Measurements from ENCODE around the gene PPP5C. TPM values are rescaled to one million over a fixed set of nuclear protein-coding genes. Genes with fewer than 3 reads are reported as not detected.

PPP5C gene
- total RNA-seq, 1 experiment from 2014 or later, result 124 TPM

DNA sequence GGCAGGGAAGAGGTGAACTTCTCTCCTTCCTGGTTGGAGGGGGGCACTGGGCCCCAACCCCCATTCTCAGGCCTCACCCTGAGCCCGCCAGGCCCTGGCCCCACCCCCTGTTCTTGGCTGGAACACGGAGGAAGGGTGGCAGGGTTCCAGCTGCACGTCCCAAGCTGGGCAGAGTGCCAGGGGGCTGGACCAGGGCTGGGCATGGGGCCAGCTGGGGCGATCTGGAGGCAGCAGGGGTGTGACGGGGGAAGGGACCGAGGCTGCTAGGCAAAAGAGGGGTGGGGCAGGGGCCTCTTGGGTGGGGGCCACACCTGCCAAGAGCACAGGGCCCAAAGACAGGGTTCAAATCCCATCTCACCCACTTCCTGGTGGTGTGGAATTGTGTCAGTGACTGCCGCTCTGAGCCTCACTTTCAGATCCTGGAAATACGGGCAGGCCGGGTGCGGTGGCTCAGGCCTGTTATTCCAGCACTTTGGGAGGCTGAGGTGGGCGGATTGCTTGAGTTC, 47.8 kb upstream of the PPP5C start:
- BruUV-seq (replicated peaks), result no TSS peak
- TF ChIP-seq, protein P1, sequence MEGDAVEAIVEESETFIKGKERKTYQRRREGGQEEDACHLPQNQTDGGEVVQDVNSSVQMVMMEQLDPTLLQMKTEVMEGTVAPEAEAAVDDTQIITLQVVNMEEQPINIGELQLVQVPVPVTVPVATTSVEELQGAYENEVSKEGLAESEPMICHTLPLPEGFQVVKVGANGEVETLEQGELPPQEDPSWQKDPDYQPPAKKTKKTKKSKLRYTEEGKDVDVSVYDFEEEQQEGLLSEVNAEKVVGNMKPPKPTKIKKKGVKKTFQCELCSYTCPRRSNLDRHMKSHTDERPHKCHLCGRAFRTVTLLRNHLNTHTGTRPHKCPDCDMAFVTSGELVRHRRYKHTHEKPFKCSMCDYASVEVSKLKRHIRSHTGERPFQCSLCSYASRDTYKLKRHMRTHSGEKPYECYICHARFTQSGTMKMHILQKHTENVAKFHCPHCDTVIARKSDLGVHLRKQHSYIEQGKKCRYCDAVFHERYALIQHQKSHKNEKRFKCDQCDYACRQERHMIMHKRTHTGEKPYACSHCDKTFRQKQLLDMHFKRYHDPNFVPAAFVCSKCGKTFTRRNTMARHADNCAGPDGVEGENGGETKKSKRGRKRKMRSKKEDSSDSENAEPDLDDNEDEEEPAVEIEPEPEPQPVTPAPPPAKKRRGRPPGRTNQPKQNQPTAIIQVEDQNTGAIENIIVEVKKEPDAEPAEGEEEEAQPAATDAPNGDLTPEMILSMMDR (IDR thresholded peaks at IDR 0.05; ENCODE audit: unreplicated experiment), result no peak
- CTCF ChIA-PET, result interaction anchor here (0.6 to 1.8 kb wide), 6 partner anchors 9 to 177 kb away, joined by 3 to 19 read pairs (median 4); no protein-coding TSS in a partner anchor
- Mint-ChIP-seq H3K4me1 (ENCODE audit: low read depth, unreplicated experiment) (peaks cover 30% of the 10 kb centered on the region), H3K36me3 (ENCODE audit: insufficient read depth, unreplicated experiment) (peaks cover 13% of the 10 kb centered on the region), H3K9me3 (ENCODE audit: low read depth, unreplicated experiment) (no peaks in the 10 kb centered on the region), H3K27ac (ENCODE audit: unreplicated experiment) (peak overlapping the region; percentile 90), H3K4me3 (ENCODE audit: low read depth, unreplicated experiment) (peak overlapping the region; percentile 61), H3K27me3 (ENCODE audit: unreplicated experiment) (peaks cover 31% of the 10 kb centered on the region)
- peak; percentile 99 for DNase-seq
- intact Hi-C loops (cut with micrococcal nuclease; ENCODE audit: unreplicated experiment), result no loop called here

DNA sequence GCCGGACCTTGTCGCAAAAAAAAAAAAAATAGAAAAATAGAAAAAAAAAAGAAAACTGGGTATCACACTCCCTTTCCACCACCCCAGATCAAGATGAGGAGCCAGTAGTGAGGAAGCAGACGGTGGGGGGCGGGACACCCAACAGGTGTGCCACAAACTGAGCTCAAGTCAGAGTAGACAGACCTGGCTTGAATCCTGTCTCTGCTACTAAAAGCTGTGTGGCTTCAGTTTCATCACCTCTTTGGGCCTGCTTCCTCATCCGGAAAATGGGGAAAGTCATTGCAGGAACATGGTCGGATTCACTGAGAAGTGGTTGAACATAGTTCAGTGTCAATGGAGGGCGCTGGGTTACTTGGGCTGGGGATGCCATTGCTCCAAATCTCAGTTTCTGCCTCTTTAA, 47.2 kb upstream of the PPP5C start:
- intact Hi-C loops (cut with micrococcal nuclease; ENCODE audit: unreplicated experiment), result no loop called here
- H3K9me3 Mint-ChIP-seq (ENCODE audit: low read depth, unreplicated experiment), result no peaks in the 10 kb centered on the region
- peaks cover 37% of the 10 kb centered on the region for H3K27me3 Mint-ChIP-seq (ENCODE audit: unreplicated experiment)
- TF ChIP-seq, protein P1 (IDR thresholded peaks at IDR 0.05; ENCODE audit: unreplicated experiment), result no peak
- peaks cover 30% of the 10 kb centered on the region for H3K4me1 Mint-ChIP-seq (ENCODE audit: low read depth, unreplicated experiment)
- no peak overlapping the region for H3K4me3 Mint-ChIP-seq (ENCODE audit: low read depth, unreplicated experiment)
- H3K36me3 Mint-ChIP-seq (ENCODE audit: insufficient read depth, unreplicated experiment), result peaks cover 13% of the 10 kb centered on the region
- CTCF ChIA-PET, result interaction anchor here (0.6 to 1.8 kb wide), 2 partner anchors 9 to 29 kb away, joined by 4 to 6 read pairs; no protein-coding TSS in a partner anchor
- BruUV-seq (replicated peaks), result no TSS peak
- no peak overlapping the region for H3K27ac Mint-ChIP-seq (ENCODE audit: unreplicated experiment)
- no peak for DNase-seq

- TF ChIP-seq, protein P1 (IDR thresholded peaks at IDR 0.05; ENCODE audit: unreplicated experiment), result no peak
- H3K36me3 Mint-ChIP-seq (ENCODE audit: insufficient read depth, unreplicated experiment), result peaks cover 13% of the 10 kb centered on the region
- DNase-seq, result no peak
- H3K4me1 Mint-ChIP-seq (ENCODE audit: low read depth, unreplicated experiment), result peaks cover 18% of the 10 kb centered on the region
- intact Hi-C loops (cut with micrococcal nuclease; ENCODE audit: unreplicated experiment), result no loop called here
- H3K9me3 Mint-ChIP-seq (ENCODE audit: low read depth, unreplicated experiment), result peaks cover 9% of the 10 kb centered on the region
- peaks cover 45% of the 10 kb centered on the region for H3K27me3 Mint-ChIP-seq (ENCODE audit: unreplicated experiment)
- no peak overlapping the region for H3K27ac Mint-ChIP-seq (ENCODE audit: unreplicated experiment)
- BruUV-seq (replicated peaks), result no TSS peak
- no peak overlapping the region for H3K4me3 Mint-ChIP-seq (ENCODE audit: low read depth, unreplicated experiment)
- CTCF ChIA-PET, result no interaction called here
These were observed 43.6 kb upstream of the PPP5C start for GRCh38 chr19:46303322-46303690.

GRCh38 chr19:46303691-46304397, 43.0 kb upstream of the PPP5C start:
- TF ChIP-seq, protein P1 (IDR thresholded peaks at IDR 0.05; ENCODE audit: unreplicated experiment), result no peak
- CTCF ChIA-PET, result interaction anchor here (0.6 kb wide), 1 partner anchor 14 kb away, joined by 6 read pairs; no protein-coding TSS in a partner anchor
- H3K27ac Mint-ChIP-seq (ENCODE audit: unreplicated experiment), result no peak overlapping the region
- peaks cover 9% of the 10 kb centered on the region for H3K9me3 Mint-ChIP-seq (ENCODE audit: low read depth, unreplicated experiment)
- H3K27me3 Mint-ChIP-seq (ENCODE audit: unreplicated experiment), result peaks cover 42% of the 10 kb centered on the region
- peak overlapping the region; percentile 19 for H3K4me3 Mint-ChIP-seq (ENCODE audit: low read depth, unreplicated experiment)
- H3K36me3 Mint-ChIP-seq (ENCODE audit: insufficient read depth, unreplicated experiment), result peaks cover 10% of the 10 kb centered on the region
- peak; percentile 59 for DNase-seq
- intact Hi-C loops (cut with micrococcal nuclease; ENCODE audit: unreplicated experiment), result no loop called here
- peaks cover 13% of the 10 kb centered on the region for H3K4me1 Mint-ChIP-seq (ENCODE audit: low read depth, unreplicated experiment)
- BruUV-seq (replicated peaks), result no TSS peak

All from Calu3 (cell line).